ENCODE data around the gene TBL3. TPM values are rescaled to one million over a fixed set of nuclear protein-coding genes. Genes with fewer than 3 reads are reported as not detected.

Gene TBL3
- total RNA-seq, 4 donors from 2014 or later = 49.2 to 73.5 (median 57.2) TPM

- 6% methylated on average over 5 of the region's 11 CpGs for WGBS
- TF ChIP-seq POLR2AphosphoS5 (IDR thresholded peaks at IDR 0.05) (no peak), CTCF (IDR thresholded peaks at IDR 0.05) (no peak), EP300 (IDR thresholded peaks at IDR 0.05) (no peak), POLR2A (IDR thresholded peaks at IDR 0.05) (no peak)
- Histone ChIP-seq H3K9me3 (no peaks in the 10 kb centered on the region), H3K4me1 (peaks cover 24% of the 10 kb centered on the region), H3K27me3 (no peaks in the 10 kb centered on the region), H3K27ac (peak overlapping the region; percentile 77), H3K36me3 (no peaks in the 10 kb centered on the region), H3K4me3 (peak overlapping the region; percentile 57)
- peak in 1 of 2 donors; percentile 61 for DNase-seq (ENCODE audit: low spot score in 2 of 2)
Measured at GRCh38 chr16:1929105-1929504, 42.7 kb upstream of the TBL3 start.

GRCh38 chr16:1929578-1930337 lies 42.1 kb upstream of the TBL3 start:
- TF ChIP-seq CTCF (IDR thresholded peaks at IDR 0.05) (peak; percentile 100), POLR2A (IDR thresholded peaks at IDR 0.05) (no peak), EP300 (IDR thresholded peaks at IDR 0.05) (no peak), POLR2AphosphoS5 (IDR thresholded peaks at IDR 0.05) (no peak)
- no peaks in the 10 kb centered on the region for H3K36me3 ChIP-seq
- H3K27ac ChIP-seq = peak overlapping the region; percentile 77
- 0% methylated on average over 25 of the region's 70 CpGs for WGBS
- peak; percentile 92 to 93 for DNase-seq (ENCODE audit: low spot score in 2 of 2)
- no peaks in the 10 kb centered on the region for H3K9me3 ChIP-seq
- H3K27me3 ChIP-seq = no peaks in the 10 kb centered on the region
- peak overlapping the region; percentile 57 for H3K4me3 ChIP-seq
- H3K4me1 ChIP-seq = peaks cover 18% of the 10 kb centered on the region

- Histone ChIP-seq H3K9me3 (no peaks in the 10 kb centered on the region), H3K4me3 (no peak overlapping the region), H3K4me1 (peaks cover 18% of the 10 kb centered on the region), H3K27me3 (no peaks in the 10 kb centered on the region), H3K36me3 (no peaks in the 10 kb centered on the region), H3K27ac (no peak overlapping the region)
- DNase-seq (ENCODE audit: low spot score in 2 of 2) = no peak
- WGBS = 59% methylated on average over 6 of the region's 10 CpGs
- TF ChIP-seq POLR2AphosphoS5 (IDR thresholded peaks at IDR 0.05) (no peak), CTCF (IDR thresholded peaks at IDR 0.05) (no peak), POLR2A (IDR thresholded peaks at IDR 0.05) (no peak), EP300 (IDR thresholded peaks at IDR 0.05) (no peak)
Measured at GRCh38 chr16:1930338-1930720, 41.5 kb upstream of the TBL3 start.

GRCh38 chr16:1932050-1933028 lies 39.5 kb upstream of the TBL3 start:
- WGBS = 58% methylated on average over 6 of the region's 19 CpGs
- Histone ChIP-seq H3K27me3 (no peaks in the 10 kb centered on the region), H3K27ac (no peak overlapping the region), H3K36me3 (peaks cover 6% of the 10 kb centered on the region), H3K4me3 (no peak overlapping the region), H3K9me3 (no peaks in the 10 kb centered on the region), H3K4me1 (peaks cover 18% of the 10 kb centered on the region)
- TF ChIP-seq POLR2AphosphoS5 (IDR thresholded peaks at IDR 0.05) (no peak), EP300 (IDR thresholded peaks at IDR 0.05) (no peak), CTCF (IDR thresholded peaks at IDR 0.05) (no peak), POLR2A (IDR thresholded peaks at IDR 0.05) (no peak)
- no peak for DNase-seq (ENCODE audit: low spot score in 2 of 2)

All from suprapubic skin (tissue), 4 donors.